Liver (tissue), 3 donors: ENCODE data around the gene ZNF705A.
"Not testable (repeated sequence)": the region's sequence is repeated elsewhere in the genome, so short reads cannot be mapped to it uniquely, and the experiment has no call there.

Source experiments
- EGR1 ChIP-seq, 2 donors: IDR thresholded peaks; 2 replicates each; pipeline ENCODE4 v1.6.1; 2016 to 2018; ENCODE audit warnings: antibody characterized with exemption in 2 of 2, low read depth in 2 of 2
- FOXA2 ChIP-seq: IDR thresholded peaks from 2 replicates; pipeline ENCODE4 v1.6.1; 2016; ENCODE audit warnings: antibody characterized with exemption
- GABPA ChIP-seq, 2 donors: IDR thresholded peaks in 1 of 2; conservative IDR thresholded peaks in 1 of 2; 2 replicates each; pipeline ENCODE4 v1.6.1; 2016; ENCODE audit warnings: antibody characterized with exemption in 2 of 2, mild to moderate bottlenecking in 1 of 2, moderate library complexity in 1 of 2
- NR2F2 ChIP-seq: IDR thresholded peaks from 2 replicates; pipeline ENCODE4 v1.6.1; 2016; ENCODE audit warnings: antibody characterized with exemption
- SP1 ChIP-seq: IDR thresholded peaks from 2 replicates; pipeline ENCODE4 v1.6.1; 2018; ENCODE audit warnings: antibody characterized with exemption, mild to moderate bottlenecking
- TAF1 ChIP-seq: conservative IDR thresholded peaks from 2 replicates; pipeline ENCODE4 v1.6.1; 2016; ENCODE audit warnings: antibody characterized with exemption, mild to moderate bottlenecking
- YY1 ChIP-seq: IDR thresholded peaks from 2 replicates; pipeline ENCODE4 v1.6.1; 2016; ENCODE audit warnings: antibody characterized with exemption, mild to moderate bottlenecking
- TF ChIP-seq, protein P1 (sequence below): fragments of 150-350 bp; IDR thresholded peaks from 2 replicates; pipeline ENCODE4 v1.5.1; 2017; ENCODE audit warnings: improper control_type of control experiment, low read depth, low read length; ENCODE audit not compliant: missing input control
- TF ChIP-seq, protein P2 (sequence below): IDR thresholded peaks from 2 replicates; pipeline ENCODE4 v1.6.1; 2016; ENCODE audit warnings: antibody characterized with exemption
- donor health status: healthy.
- donor health status: healthy.

- not testable (repeated sequence) for TF ChIP-seq FOXA2; YY1; TAF1; GABPA (IDR thresholded peaks at IDR 0.05 in 1 of 2, conservative IDR thresholded peaks at IDR 0.05 in 1 of 2); NR2F2; EGR1 (IDR thresholded peaks at IDR 0.05; ENCODE audit: low read depth in 2 of 2); SP1
- TF ChIP-seq, protein P1, sequence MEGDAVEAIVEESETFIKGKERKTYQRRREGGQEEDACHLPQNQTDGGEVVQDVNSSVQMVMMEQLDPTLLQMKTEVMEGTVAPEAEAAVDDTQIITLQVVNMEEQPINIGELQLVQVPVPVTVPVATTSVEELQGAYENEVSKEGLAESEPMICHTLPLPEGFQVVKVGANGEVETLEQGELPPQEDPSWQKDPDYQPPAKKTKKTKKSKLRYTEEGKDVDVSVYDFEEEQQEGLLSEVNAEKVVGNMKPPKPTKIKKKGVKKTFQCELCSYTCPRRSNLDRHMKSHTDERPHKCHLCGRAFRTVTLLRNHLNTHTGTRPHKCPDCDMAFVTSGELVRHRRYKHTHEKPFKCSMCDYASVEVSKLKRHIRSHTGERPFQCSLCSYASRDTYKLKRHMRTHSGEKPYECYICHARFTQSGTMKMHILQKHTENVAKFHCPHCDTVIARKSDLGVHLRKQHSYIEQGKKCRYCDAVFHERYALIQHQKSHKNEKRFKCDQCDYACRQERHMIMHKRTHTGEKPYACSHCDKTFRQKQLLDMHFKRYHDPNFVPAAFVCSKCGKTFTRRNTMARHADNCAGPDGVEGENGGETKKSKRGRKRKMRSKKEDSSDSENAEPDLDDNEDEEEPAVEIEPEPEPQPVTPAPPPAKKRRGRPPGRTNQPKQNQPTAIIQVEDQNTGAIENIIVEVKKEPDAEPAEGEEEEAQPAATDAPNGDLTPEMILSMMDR = not testable (repeated sequence)
- TF ChIP-seq, protein P2, sequence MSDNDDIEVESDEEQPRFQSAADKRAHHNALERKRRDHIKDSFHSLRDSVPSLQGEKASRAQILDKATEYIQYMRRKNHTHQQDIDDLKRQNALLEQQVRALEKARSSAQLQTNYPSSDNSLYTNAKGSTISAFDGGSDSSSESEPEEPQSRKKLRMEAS = not testable (repeated sequence)
These were observed 70.3 kb downstream of the ZNF705A start, which contains the start of gene FAM90A1 for GRCh38 chr12:8226992-8227731.
